Measurements from ENCODE around the gene PDK2. TPM values are rescaled to one million over a fixed set of nuclear protein-coding genes. Genes with fewer than 3 reads are reported as not detected.

PDK2 gene
- total and polyA plus RNA-seq, 2 experiments from 2014 or later: 12.0 to 15.9 TPM

- no peak for TF ChIP-seq ZNF331 (CRISPR knock-in tag; IDR thresholded peaks at IDR 0.05; ENCODE audit: low read depth)
- no peak for TF ChIP-seq ETS1 (IDR thresholded peaks at IDR 0.05)
- no peak for TF ChIP-seq EZH2phosphoT487 (IDR thresholded peaks at IDR 0.05; ENCODE audit: unreplicated experiment)
- TF ChIP-seq REST (IDR thresholded peaks at IDR 0.05; ENCODE audit: unreplicated experiment): no peak
- no peak for TF ChIP-seq POLR2AphosphoS5 (IDR thresholded peaks at IDR 0.05; ENCODE audit: low read depth)
- TF ChIP-seq STAT1 (IDR thresholded peaks at IDR 0.05; ENCODE audit: unreplicated experiment): no peak
- no peak for TF ChIP-seq EZH2 (IDR thresholded peaks at IDR 0.05; ENCODE audit: low read depth, unreplicated experiment)
Observed at GRCh38 chr17:50146927-50147665, 51.9 kb downstream of the PDK2 start (continued).

- H3K27ac Mint-ChIP-seq: no peak overlapping the region
- Histone ChIP-seq H3K4me3 (peak overlapping the region; percentile 87; the same call in 1 of the 2 replicates), H3K36me3 (ENCODE audit: insufficient read depth) (no peaks in the 10 kb centered on the region), H3K27me3 (ENCODE audit: insufficient read depth) (peaks cover 30% of the 10 kb centered on the region), H3K4me2 (peak overlapping the region; percentile 94), H2AFZ (no peak overlapping the region), H4K20me1 (replicated peaks; ENCODE audit: insufficient read depth) (no peaks in the 10 kb centered on the region), H3K79me2 (replicated peaks; ENCODE audit: insufficient read depth) (no peaks in the 10 kb centered on the region), H3K4me1 (ENCODE audit: insufficient read depth) (peaks cover 26% of the 10 kb centered on the region), H3F3A (replicated peaks; ENCODE audit: low read depth) (peaks cover 5% of the 10 kb centered on the region; the same call in 1 of the 2 replicates), H3K9me2 (ENCODE audit: insufficient read depth) (no peaks in the 10 kb centered on the region), H3K27ac (ENCODE audit: low read depth) (no peak overlapping the region)
- peaks cover 34% of the 10 kb centered on the region for H3K27me3 Mint-ChIP-seq (ENCODE audit: insufficient read depth, low read depth, poor library complexity)
- H3K9me3 Mint-ChIP-seq: no peaks in the 10 kb centered on the region
- DNase-seq (ENCODE audit: low spot score) (no peak), ATAC-seq (no peak)
- H3K4me3 Mint-ChIP-seq: peak overlapping the region; percentile 64; the same call in 2 of the 3 replicates
- peaks cover 12% of the 10 kb centered on the region for H3K36me3 Mint-ChIP-seq (ENCODE audit: low read depth)
- peaks cover 46% of the 10 kb centered on the region for H3K4me1 Mint-ChIP-seq
- TF ChIP-seq NANOG (IDR thresholded peaks at IDR 0.05; ENCODE audit: borderline replicate concordance) (no peak), CTCF (conservative IDR thresholded peaks at IDR 0.05; ENCODE audit: low read depth in 2 of 2) (no peak), EZH2 (IDR thresholded peaks at IDR 0.05; ENCODE audit: low read depth, unreplicated experiment) (no peak), ZNF331 (CRISPR knock-in tag; IDR thresholded peaks at IDR 0.05; ENCODE audit: low read depth) (no peak), ZNF114 (CRISPR knock-in tag; IDR thresholded peaks at IDR 0.05) (no peak), EZH2phosphoT487 (IDR thresholded peaks at IDR 0.05; ENCODE audit: unreplicated experiment) (no peak), ZNF462 (CRISPR knock-in tag; IDR thresholded peaks at IDR 0.05) (no peak), POLR2AphosphoS5 (IDR thresholded peaks at IDR 0.05; ENCODE audit: low read depth) (no peak)
Observed at GRCh38 chr17:50147841-50148225, 52.7 kb downstream of the PDK2 start.
